MM.1S (cell line): Measurements from ENCODE around the gene PIN1.

Experiments used
- CTCF ChIP-seq: fragments of 300-600 bp; sonication (generic); IDR thresholded peaks from 2 replicates; pipeline ENCODE4 v1.5.1; 2016; ENCODE audit warnings: antibody characterized with exemption, low read length, mixed read lengths
- EZH2 ChIP-seq: fragments of 300-600 bp; sonication (generic); optimal IDR thresholded peaks from 2 replicates; pipeline ENCODE3; 2017; ENCODE audit warnings: low read depth, mild to moderate bottlenecking, antibody characterized with exemption, low read length, mixed read lengths
- EZH2phosphoT487 ChIP-seq: fragments of 300-600 bp; sonication (generic); IDR thresholded peaks from 2 replicates; pipeline ENCODE4 v1.6.1; 2018; ENCODE audit warnings: antibody characterized with exemption, low read length

- TF ChIP-seq CTCF = no peak
- no peak for TF ChIP-seq EZH2phosphoT487
- no peak for TF ChIP-seq EZH2
Measured at GRCh38 chr19:9801976-9802375, 33.1 kb upstream of the PIN1 start.
